ENCODE measurements around the gene ST6GALNAC4. TPM values are rescaled to one million over a fixed set of nuclear protein-coding genes. Genes with fewer than 3 reads are reported as not detected.

Gene ST6GALNAC4
- total and polyA plus RNA-seq, 9 of the 15 experiments (the other 6 are each of a cell fraction or from before 2014, with no cell fraction given) = 2.6 to 43.1 (median 15.4) TPM

- TF ChIP-seq ZFP1 (CRISPR knock-in tag; IDR thresholded peaks at IDR 0.05) (no peak), CEBPB (tag; IDR thresholded peaks at IDR 0.05) (no peak)
These were observed 44.3 kb upstream of the ST6GALNAC4 start (continued) for GRCh38 chr9:127961155-127961490.

- ATAC-seq (peak; percentile 25), DNase-seq (ENCODE audit: extremely low read depth in 1 of 4, low spot score in 3 of 4) (peak in 1 of 4 experiments; percentile 46), FAIRE-seq (peak; percentile 55)
- no peaks in the 10 kb centered on the region for H3K27me3 ChIP-seq (ENCODE audit: control insufficient read depth in 2 of 2, insufficient read depth in 2 of 2, low read length in 2 of 2)
- no peaks in the 10 kb centered on the region for H3K9me3 ChIP-seq (replicated peaks; ENCODE audit: control insufficient read depth, insufficient read depth, low read depth, low read length)
- H3K9ac ChIP-seq (ENCODE audit: insufficient read depth in 1 of 2, low read depth in 2 of 2, low read length in 2 of 2) = peak overlapping the region in 1 of 2 experiments; percentile 82; a peak in 3 of 4 replicates
- intact Hi-C loops (cut with micrococcal nuclease) (no loop called here), in situ Hi-C loops (cut with MboI) (loop anchor here (10.0 kb wide), 1 partner anchor 74 kb away; no protein-coding TSS in a partner anchor)
- no peak overlapping the region for H3K4me2 ChIP-seq (ENCODE audit: insufficient read depth, low read length)
- 43% methylated on average over 11 of the region's 11 CpGs for WGBS (ENCODE audit: insufficient coverage, low coverage, missing lambda C conversion rate)
- ChIA-PET POLR2A (interaction anchor here (0.6 to 1.6 kb wide), 7 partner anchors 8 to 552 kb away, joined by 3 to 6 read pairs (median 3); partner anchors contain the start of gene EEIG1), CTCF (ENCODE audit: low intra/inter-chr PET ratio) (no interaction called here)
- H3K36me3 ChIP-seq (ENCODE audit: control insufficient read depth, insufficient read depth, low read length) = no peaks in the 10 kb centered on the region
- peaks cover 6% of the 10 kb centered on the region; the same call in 1 of the 2 replicates for H4K20me1 ChIP-seq (replicated peaks; ENCODE audit: control insufficient read depth, insufficient read depth, low read length)
- H3K4me3 ChIP-seq = no peak overlapping the region
- H2AFZ ChIP-seq (ENCODE audit: low read depth, low read length) = no peak overlapping the region; the same call in 1 of the 2 replicates
- peaks cover 22 to 46% of the 10 kb centered on the region in 2 experiments for H3K4me1 ChIP-seq (replicated peaks in 1 of 2; ENCODE audit: control insufficient read depth in 2 of 2, insufficient read depth in 2 of 2, low read length in 2 of 2)
- peaks cover 62% of the 10 kb centered on the region for H3K79me2 ChIP-seq (ENCODE audit: control insufficient read depth, insufficient read depth, low read length)
- no TSS peak for BruUV-seq (replicated peaks)
- no peaks in the 10 kb centered on the region for H3K9me1 ChIP-seq (ENCODE audit: control insufficient read depth, insufficient read depth, low read length)
- peak overlapping the region; percentile 23; the same call in 2 of the 3 replicates for H3K27ac ChIP-seq (ENCODE audit: extremely low read depth, low read depth, low read length)
- TF ChIP-seq NBN (IDR thresholded peaks at IDR 0.05; ENCODE audit: low read depth) (no peak), BCOR (IDR thresholded peaks at IDR 0.05) (peak; percentile 80), HDAC8 (tag; IDR thresholded peaks at IDR 0.05) (no peak), RBM25 (IDR thresholded peaks at IDR 0.05; ENCODE audit: low read depth, low read length, severe bottlenecking) (peak; percentile 34), JUN (IDR thresholded peaks at IDR 0.05; ENCODE audit: borderline replicate concordance, low read depth, low read length) (no peak), JUN (CRISPR knock-in tag; IDR thresholded peaks at IDR 0.05; ENCODE audit: borderline replicate concordance) (no peak), RCOR1 (IDR thresholded peaks at IDR 0.05; ENCODE audit: borderline replicate concordance in 1 of 2, low read depth in 2 of 2, low read length in 2 of 2) (0 out of 4 replicates have a peak, but pooled peaks of 1 of the 2 experiments have one; percentile 22), FOXP4 (CRISPR knock-in tag; IDR thresholded peaks at IDR 0.05; ENCODE audit: borderline replicate concordance) (no peak), ARHGAP35 (IDR thresholded peaks at IDR 0.05; ENCODE audit: partially characterized antibody) (no peak), SMAD4 (CRISPR knock-in tag; conservative IDR thresholded peaks at IDR 0.05) (no peak), ESRRA (IDR thresholded peaks at IDR 0.05; ENCODE audit: borderline replicate concordance, low read depth) (peak; percentile 96), HNRNPL (IDR thresholded peaks at IDR 0.05; ENCODE audit: low read depth, low read length) (no peak), SMARCA5 (IDR thresholded peaks at IDR 0.05) (0 out of 2 replicates have a peak, but pooled peaks have one; percentile 53), SAFB (IDR thresholded peaks at IDR 0.05; ENCODE audit: borderline replicate concordance, low read depth, low read length) (no peak), ZNF586 (CRISPR knock-in tag; conservative IDR thresholded peaks at IDR 0.05) (no peak), SMARCC2 (IDR thresholded peaks at IDR 0.05; ENCODE audit: low read depth) (no peak), HDAC2 (IDR thresholded peaks at IDR 0.05) (0 out of 2 replicates have a peak, but pooled peaks have one; percentile 29), BRF1 (IDR thresholded peaks at IDR 0.05; ENCODE audit: borderline replicate concordance, extremely low read depth, insufficient read length) (no peak), HDAC1 (IDR thresholded peaks at IDR 0.05) (0 out of 4 replicates have a peak, but pooled peaks of 1 of the 2 experiments have one; percentile 40)
These were observed 43.7 kb upstream of the ST6GALNAC4 start for GRCh38 chr9:127960410-127961154.
